Activated naive CD4-positive, alpha-beta T cell treated with anti-CD3 and anti-CD28 coated beads, Interleukin-2, amount 10 ng/mL, durations not matched to agents 7 days and 5 days (primary cell): ENCODE measurements around the gene ERBIN.
A peak's percentile ranks its signal among the peaks of the same experiment; 100 is the strongest.
"Not testable (repeated sequence)": the region's sequence is repeated elsewhere in the genome, so short reads cannot be mapped to it uniquely, and the experiment has no call there.

Experiments
- CTCF ChIA-PET: fragments of 350-600 bp; sonication (Branson Sonifier 250); formaldehyde crosslinking; loops from one replicate; lab custom pipeline; 2021; ENCODE audit warnings: antibody characterized with exemption; lab: Charles Lee
- DNase-seq: peaks from one replicate; pipeline ENCODE4 v3.0.0-alpha.2; 2020
- H3K27ac Mint-ChIP-seq: one replicate; pipeline ENCODE4 v1.8.0; 2021; ENCODE audit warnings: mild to moderate bottlenecking, moderate library complexity, mixed read lengths
- H3K27me3 Mint-ChIP-seq: one replicate; pipeline ENCODE4 v1.8.0; 2021; ENCODE audit warnings: mild to moderate bottlenecking, mixed read lengths
- H3K36me3 Mint-ChIP-seq: one replicate; pipeline ENCODE4 v1.8.0; 2021; ENCODE audit warnings: mixed read lengths
- H3K4me1 Mint-ChIP-seq: one replicate; pipeline ENCODE4 v1.8.0; 2021; ENCODE audit warnings: mixed read lengths
- H3K4me3 Mint-ChIP-seq: one replicate; pipeline ENCODE4 v1.8.0; 2021; ENCODE audit warnings: mild to moderate bottlenecking, moderate library complexity, mixed read lengths
- H3K9me3 Mint-ChIP-seq: one replicate; pipeline ENCODE4 v1.8.0; 2021; ENCODE audit warnings: mixed read lengths

The ERBIN gene

DNA sequence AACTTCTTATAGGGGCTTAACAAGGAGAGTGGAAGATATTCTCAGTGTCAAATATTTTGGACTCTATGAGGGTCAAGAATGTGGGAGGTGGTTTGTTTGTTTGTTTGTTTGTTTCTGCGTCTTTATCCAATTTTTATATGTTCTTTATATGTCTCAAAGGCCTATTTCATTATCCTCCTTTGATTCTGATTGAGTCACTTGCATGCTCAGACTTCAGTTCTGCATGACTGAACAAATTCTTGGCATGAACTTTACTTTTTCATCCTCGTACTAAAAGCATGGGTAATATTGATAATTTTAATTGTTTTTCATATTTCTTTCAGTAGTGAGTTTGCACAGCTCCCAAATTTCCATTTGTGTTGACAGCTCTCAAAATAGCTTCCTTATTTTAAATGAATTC lies 19.2 kb upstream of the ERBIN start:
- DNase-seq: no peak
- H3K4me3 Mint-ChIP-seq: no peak overlapping the region
- CTCF ChIA-PET: no interaction called here
- no peak overlapping the region for H3K27ac Mint-ChIP-seq
- H3K4me1 Mint-ChIP-seq: no peaks in the 10 kb centered on the region
- peaks cover 5% of the 10 kb centered on the region for H3K27me3 Mint-ChIP-seq
- H3K9me3 Mint-ChIP-seq: no peaks in the 10 kb centered on the region
- no peaks in the 10 kb centered on the region for H3K36me3 Mint-ChIP-seq

DNA sequence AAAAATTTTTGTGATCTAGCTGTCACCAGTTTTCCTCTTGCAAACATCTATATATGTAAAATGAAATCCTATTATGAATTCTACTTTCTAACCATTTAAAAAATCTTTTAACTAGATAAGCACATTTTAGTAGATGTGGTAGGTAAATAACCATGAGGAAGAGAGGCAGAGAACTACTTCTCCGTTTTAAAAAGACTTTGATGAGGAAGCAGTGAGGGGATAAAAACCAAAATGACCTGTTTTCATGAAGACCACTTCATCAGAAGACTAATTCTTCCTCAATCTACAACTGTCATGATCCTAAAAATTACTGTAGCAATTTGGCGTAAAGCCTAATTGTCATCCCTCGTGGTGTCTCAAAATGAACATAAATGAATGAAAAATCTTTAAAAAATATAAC lies 15.7 kb upstream of the ERBIN start:
- H3K36me3 Mint-ChIP-seq: no peaks in the 10 kb centered on the region
- CTCF ChIA-PET: no interaction called here
- H3K9me3 Mint-ChIP-seq: no peaks in the 10 kb centered on the region
- H3K27ac Mint-ChIP-seq: no peak overlapping the region
- no peak overlapping the region for H3K4me3 Mint-ChIP-seq
- H3K4me1 Mint-ChIP-seq: no peaks in the 10 kb centered on the region
- DNase-seq: no peak
- H3K27me3 Mint-ChIP-seq: peaks cover 5% of the 10 kb centered on the region

DNA sequence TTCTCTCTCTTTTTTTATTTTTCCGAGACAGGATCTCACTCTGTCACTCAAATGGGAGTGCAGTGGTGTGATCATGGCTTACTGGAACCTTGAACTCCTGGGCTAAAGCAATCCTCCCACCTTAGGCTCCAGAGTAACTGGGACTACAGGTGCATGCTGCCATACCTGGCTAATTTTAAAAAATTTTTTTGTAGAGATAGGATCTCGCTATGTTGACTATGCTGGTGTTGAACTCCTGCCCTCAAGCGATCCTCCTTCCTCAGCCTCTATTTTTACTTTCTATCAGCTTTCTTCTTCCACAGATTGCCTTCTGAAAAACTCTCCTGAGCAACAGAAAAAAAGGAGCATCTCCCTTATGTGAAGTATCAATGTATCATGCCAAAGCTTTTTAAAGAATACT lies 14.1 kb upstream of the ERBIN start:
- Mint-ChIP-seq H3K4me3 (no peak overlapping the region), H3K36me3 (no peaks in the 10 kb centered on the region), H3K27me3 (peaks cover 5% of the 10 kb centered on the region), H3K9me3 (no peaks in the 10 kb centered on the region), H3K4me1 (no peaks in the 10 kb centered on the region), H3K27ac (no peak overlapping the region)
- no peak for DNase-seq
- CTCF ChIA-PET: no interaction called here

DNA sequence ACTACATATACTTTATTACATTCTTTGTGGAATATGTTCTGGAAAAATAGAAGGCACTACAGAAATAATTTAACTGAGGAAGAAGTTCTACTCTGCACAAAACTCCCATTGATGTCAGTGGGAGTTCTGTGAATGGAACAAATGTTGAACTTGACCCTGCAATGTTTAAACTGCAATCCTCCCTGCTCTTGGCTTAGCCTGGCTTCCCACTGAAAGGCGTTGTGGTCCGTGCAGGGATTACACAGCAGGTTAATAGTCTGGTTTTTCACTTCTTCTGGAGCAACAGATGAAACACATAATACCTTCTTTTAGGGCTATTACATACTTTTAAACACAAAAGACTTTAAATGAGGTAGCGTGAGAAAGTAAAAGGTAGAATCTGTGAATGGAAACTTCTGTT lies 12.9 kb upstream of the ERBIN start:
- Mint-ChIP-seq H3K27me3 (peaks cover 10% of the 10 kb centered on the region), H3K9me3 (no peaks in the 10 kb centered on the region), H3K4me3 (no peak overlapping the region), H3K36me3 (no peaks in the 10 kb centered on the region), H3K4me1 (no peaks in the 10 kb centered on the region), H3K27ac (no peak overlapping the region)
- CTCF ChIA-PET: interaction anchor here (0.6 kb wide), 1 partner anchor 94 kb away, joined by 5 read pairs; no protein-coding TSS in a partner anchor
- no peak for DNase-seq

DNA sequence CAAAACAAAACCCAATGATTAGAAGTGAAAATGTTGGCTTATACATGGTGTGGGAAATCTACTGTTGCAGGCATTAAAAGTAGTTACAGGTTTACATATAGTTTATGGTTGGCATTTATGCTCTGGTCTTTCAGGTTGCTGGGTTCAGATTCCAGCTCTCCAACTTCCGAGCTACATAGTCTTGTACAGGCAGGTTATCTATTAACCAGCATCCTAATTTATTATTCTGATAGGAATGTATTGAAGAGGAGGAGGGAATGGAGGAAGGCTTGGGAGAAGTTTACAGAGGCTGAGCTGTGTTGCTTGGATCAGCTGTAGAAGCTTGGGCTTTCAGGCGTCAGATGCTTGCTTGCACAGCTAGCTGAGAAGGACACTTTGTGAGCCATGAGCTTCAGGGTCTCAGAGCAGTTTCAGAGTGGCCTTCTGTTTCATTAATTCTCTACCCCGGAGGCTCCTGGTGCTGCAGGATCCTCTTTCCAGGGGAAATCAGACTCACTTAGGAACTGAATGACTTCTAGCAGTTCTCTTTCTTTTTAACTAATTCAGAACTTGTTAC lies 11.7 kb upstream of the ERBIN start:
- CTCF ChIA-PET: no interaction called here
- H3K36me3 Mint-ChIP-seq: no peaks in the 10 kb centered on the region
- H3K9me3 Mint-ChIP-seq: no peaks in the 10 kb centered on the region
- no peak for DNase-seq
- peaks cover 14% of the 10 kb centered on the region for H3K27me3 Mint-ChIP-seq
- no peaks in the 10 kb centered on the region for H3K4me1 Mint-ChIP-seq
- H3K4me3 Mint-ChIP-seq: no peak overlapping the region
- H3K27ac Mint-ChIP-seq: no peak overlapping the region

DNA sequence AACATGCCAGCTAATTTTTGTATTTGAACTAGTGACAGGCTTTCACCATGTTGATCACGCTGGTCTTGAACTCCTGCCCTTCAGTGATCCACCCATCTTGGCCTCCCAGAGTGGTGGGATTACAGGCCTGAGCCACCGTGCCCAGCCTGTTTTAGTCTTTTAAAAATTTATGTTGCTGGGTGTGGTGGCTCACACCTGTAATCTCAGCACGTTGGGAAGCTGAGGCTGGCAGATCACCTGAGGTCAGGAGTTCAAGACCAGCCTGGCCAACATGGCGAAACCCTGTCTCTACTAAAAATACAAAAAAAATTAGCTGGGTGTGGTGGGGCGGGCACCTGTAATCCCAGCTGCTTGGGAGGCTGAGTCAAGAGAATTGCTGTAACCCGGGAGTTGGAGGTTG lies 10.7 kb upstream of the ERBIN start:
- DNase-seq, H3K9me3 Mint-ChIP-seq, CTCF ChIA-PET: not testable (repeated sequence)

DNA sequence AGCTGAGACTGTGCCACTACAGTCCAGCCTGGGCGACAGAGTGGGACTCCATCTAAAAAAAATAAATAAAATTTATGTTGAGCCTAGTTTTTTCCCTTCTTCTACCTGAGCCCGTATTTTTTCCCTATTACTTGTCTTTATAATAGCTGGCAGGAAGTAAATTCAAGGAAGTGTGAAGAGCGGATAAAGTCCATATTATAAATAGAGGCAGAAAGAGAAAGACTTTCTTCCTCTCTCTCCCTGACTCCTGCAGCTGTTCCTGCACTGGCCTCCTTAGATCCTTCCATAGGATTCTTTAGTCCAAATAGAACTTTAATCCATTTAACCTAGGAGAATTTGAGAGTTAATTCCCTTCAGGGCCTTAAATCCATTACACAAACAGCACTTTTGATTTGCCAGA lies 10.3 kb upstream of the ERBIN start:
- H3K27me3 Mint-ChIP-seq: peaks cover 14% of the 10 kb centered on the region
- no peak overlapping the region for H3K4me3 Mint-ChIP-seq
- no peaks in the 10 kb centered on the region for H3K36me3 Mint-ChIP-seq
- H3K27ac Mint-ChIP-seq: no peak overlapping the region
- CTCF ChIA-PET: no interaction called here
- no peaks in the 10 kb centered on the region for H3K9me3 Mint-ChIP-seq
- no peak for DNase-seq
- no peaks in the 10 kb centered on the region for H3K4me1 Mint-ChIP-seq

More for the DNA sequence above, 10.7 kb upstream of the ERBIN start:
- H3K4me3 Mint-ChIP-seq, H3K36me3 Mint-ChIP-seq, H3K27ac Mint-ChIP-seq, H3K4me1 Mint-ChIP-seq: not testable (repeated sequence)
- H3K27me3 Mint-ChIP-seq: peaks cover 14% of the 10 kb centered on the region

DNA sequence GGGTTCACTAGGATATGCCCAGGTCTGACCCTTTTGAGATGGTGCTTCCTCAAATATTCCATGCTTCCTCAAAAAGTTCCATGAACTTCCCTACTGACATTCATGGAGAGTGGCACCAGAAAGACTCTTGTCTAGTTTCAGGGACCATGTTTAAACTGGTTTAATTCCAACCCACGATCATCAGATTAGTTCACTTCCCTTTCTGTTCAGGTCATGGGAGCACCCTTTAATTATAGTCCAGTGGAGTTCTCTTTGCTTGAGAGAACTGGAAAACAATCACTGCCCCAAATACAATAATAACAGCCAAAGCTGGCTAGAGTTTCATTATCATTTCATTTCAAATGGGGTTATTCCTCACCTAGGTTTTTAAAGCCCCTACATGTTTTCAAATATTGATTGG lies 9.7 kb upstream of the ERBIN start:
- H3K4me3 Mint-ChIP-seq: no peak overlapping the region
- peaks cover 13% of the 10 kb centered on the region for H3K27me3 Mint-ChIP-seq
- DNase-seq: no peak
- no peaks in the 10 kb centered on the region for H3K4me1 Mint-ChIP-seq
- no peak overlapping the region for H3K27ac Mint-ChIP-seq
- CTCF ChIA-PET: no interaction called here
- H3K9me3 Mint-ChIP-seq: no peaks in the 10 kb centered on the region
- no peaks in the 10 kb centered on the region for H3K36me3 Mint-ChIP-seq

DNA sequence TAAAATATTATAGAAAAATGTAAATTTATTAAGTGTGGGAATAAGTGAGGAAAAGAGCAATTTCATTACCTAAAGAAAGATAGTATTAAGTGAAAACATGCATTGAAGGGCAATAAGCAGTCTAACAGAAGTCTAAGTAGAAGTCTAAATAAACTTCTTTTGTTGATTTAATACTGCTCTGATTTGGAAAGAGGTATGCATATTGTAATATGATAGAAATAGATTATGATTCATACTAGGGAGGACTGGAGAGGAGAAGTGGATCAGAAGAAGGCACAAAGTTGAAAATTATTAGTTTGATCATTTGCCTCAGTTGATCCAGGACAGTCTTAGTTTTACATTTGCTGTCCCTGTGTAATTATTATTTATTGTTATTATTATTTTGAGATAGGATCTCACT lies 6.6 kb upstream of the ERBIN start:
- no peak overlapping the region for H3K27ac Mint-ChIP-seq
- peaks cover 19% of the 10 kb centered on the region for H3K27me3 Mint-ChIP-seq
- DNase-seq: no peak
- H3K36me3 Mint-ChIP-seq: no peaks in the 10 kb centered on the region
- H3K4me1 Mint-ChIP-seq: peaks cover 12% of the 10 kb centered on the region
- CTCF ChIA-PET: no interaction called here
- H3K4me3 Mint-ChIP-seq: no peak overlapping the region
- H3K9me3 Mint-ChIP-seq: no peaks in the 10 kb centered on the region

DNA sequence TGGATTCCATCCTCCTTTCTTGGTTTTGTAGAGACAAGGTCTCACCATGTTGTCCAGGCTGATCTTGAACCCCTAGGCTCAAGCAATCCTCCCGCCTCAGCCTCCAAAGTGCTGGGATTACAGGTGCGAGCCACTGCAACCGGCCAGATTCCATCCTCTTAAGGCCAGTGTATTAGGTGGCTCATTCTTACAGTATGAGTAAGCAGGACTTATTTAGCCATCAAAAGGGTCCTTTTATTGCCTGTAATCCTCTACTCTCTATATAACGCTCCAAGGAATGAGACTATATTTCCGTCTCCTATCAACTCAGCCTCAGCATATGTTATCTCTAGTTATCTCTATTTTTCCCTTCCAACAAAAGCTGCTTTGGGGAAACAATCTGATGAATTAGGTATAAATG lies 3.0 kb upstream of the ERBIN start:
- Mint-ChIP-seq H3K36me3 (peaks cover 8% of the 10 kb centered on the region), H3K4me3 (no peak overlapping the region), H3K27ac (no peak overlapping the region), H3K9me3 (no peaks in the 10 kb centered on the region), H3K27me3 (peaks cover 25% of the 10 kb centered on the region), H3K4me1 (peaks cover 16% of the 10 kb centered on the region)
- CTCF ChIA-PET: no interaction called here
- no peak for DNase-seq

DNA sequence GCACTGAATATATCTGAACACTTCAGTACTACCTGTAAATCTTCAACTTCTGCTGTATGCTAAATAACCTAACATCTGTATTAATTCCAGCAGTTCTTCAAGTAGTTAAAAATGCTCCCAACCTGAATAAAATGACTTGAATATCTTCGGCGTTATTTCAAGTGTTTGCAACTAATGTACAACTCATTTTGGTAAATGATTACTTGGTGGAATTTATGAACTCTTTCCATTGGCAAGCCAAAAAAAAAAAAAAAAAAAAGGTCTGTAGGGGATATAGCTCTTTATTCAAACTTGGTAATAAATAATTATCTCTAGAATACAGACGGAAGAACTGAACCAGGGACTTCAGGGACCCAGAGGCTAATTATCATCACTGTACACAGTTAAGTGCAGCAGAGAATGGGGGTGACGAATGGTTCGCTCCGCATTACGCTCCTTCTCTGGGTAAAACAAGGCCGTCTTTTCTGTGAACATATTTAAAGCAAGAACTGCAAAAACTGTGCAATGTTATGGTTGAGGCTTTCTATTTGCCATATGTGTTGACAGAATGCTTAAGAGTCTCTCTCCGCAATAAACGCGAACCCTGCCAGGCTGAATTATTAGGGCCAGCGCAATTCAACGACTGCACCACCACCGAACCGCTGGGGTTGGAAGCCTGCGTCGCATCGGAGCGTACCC lies 1.9 kb upstream of the ERBIN start:
- H3K27me3 Mint-ChIP-seq: peaks cover 19% of the 10 kb centered on the region
- H3K4me1 Mint-ChIP-seq: peaks cover 22% of the 10 kb centered on the region
- H3K9me3 Mint-ChIP-seq: no peaks in the 10 kb centered on the region
- peak overlapping the region; percentile 79 for H3K4me3 Mint-ChIP-seq
- no peak for DNase-seq
- H3K27ac Mint-ChIP-seq: peak overlapping the region; percentile 95
- H3K36me3 Mint-ChIP-seq: peaks cover 9% of the 10 kb centered on the region
- CTCF ChIA-PET: interaction anchor here (0.7 to 2.2 kb wide), 4 partner anchors 75 to 163 kb away, joined by 3 to 9 read pairs (median 3); no protein-coding TSS in a partner anchor

DNA sequence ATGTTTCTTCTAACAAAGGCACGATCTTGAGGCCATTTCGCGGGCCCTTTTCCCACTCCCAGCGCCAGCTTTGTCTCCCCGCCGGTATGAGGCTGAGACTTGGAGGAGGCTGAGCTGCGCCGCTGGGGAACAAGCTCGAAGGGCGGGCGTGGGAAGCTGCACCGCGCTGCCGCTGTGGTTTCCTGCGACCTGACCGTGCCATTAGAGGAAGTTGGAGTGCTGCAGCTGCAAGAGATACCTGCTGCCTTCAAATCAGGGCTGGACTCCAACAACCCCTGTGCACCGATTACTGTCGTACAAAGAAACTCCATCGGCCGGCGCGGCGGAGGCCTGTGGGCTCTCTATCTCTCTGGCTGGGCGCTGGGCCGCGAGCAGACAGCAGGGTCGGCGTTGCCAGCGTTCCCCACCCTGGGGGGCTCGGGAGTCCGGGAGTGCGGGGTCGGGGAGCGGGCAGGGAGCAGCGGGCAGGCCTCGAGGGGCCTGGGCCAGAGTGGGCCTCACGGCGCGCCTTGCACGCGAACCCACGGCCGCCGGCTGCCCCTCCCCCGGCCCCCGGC lies 1.3 kb upstream of the ERBIN start:
- Mint-ChIP-seq H3K4me1 (peaks cover 28% of the 10 kb centered on the region), H3K27me3 (peaks cover 19% of the 10 kb centered on the region), H3K36me3 (peaks cover 16% of the 10 kb centered on the region), H3K9me3 (no peaks in the 10 kb centered on the region), H3K4me3 (peak overlapping the region; percentile 79), H3K27ac (peak overlapping the region; percentile 95)
- peak; percentile 81 for DNase-seq
- CTCF ChIA-PET: interaction anchor here (1.2 to 2.2 kb wide), 2 partner anchors 121 to 164 kb away, joined by 3 to 9 read pairs; no protein-coding TSS in a partner anchor

DNA sequence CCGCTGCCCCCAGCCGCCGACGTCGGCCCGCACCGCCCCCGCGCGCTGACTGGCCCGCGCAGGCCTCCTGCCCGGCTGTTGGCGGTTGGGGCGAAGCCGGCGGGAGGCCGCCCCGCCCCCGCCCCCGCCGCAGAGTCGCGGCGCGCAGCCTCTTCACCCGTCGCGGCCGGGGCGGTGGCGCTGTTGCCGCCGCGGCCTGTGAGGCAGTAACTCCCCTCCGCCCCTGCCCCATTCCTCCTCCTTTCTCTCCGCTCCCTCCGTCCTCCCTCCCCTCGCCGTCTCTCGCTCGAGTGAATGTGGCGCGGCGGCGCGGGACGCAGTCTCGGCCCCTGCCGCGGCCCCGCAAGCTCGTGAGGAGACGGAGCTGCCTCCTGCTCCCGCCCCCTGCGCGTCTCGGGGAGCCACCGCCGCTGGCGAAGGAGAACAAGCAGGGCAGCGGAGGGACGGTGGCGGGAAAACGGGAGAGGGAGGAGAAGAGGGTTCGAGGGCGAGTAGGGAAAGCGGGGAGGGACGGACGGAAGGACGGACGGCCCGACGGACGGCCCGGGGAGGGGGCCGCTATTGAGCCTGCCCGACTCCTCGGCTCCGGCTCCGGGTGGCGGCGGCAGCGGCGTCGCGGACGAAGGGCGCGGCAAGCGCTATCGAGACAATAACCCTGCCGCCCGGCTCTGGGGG lies 637 bp upstream of the ERBIN start:
- peaks cover 19% of the 10 kb centered on the region for H3K27me3 Mint-ChIP-seq
- H3K36me3 Mint-ChIP-seq: peaks cover 19% of the 10 kb centered on the region
- peak overlapping the region; percentile 91 for H3K4me3 Mint-ChIP-seq
- peak; percentile 84 for DNase-seq
- H3K27ac Mint-ChIP-seq: peak overlapping the region; percentile 98
- H3K4me1 Mint-ChIP-seq: peaks cover 32% of the 10 kb centered on the region
- CTCF ChIA-PET: interaction anchor here (2.2 kb wide), 1 partner anchor 164 kb away, joined by 9 read pairs; no protein-coding TSS in a partner anchor
- H3K9me3 Mint-ChIP-seq: no peaks in the 10 kb centered on the region

DNA sequence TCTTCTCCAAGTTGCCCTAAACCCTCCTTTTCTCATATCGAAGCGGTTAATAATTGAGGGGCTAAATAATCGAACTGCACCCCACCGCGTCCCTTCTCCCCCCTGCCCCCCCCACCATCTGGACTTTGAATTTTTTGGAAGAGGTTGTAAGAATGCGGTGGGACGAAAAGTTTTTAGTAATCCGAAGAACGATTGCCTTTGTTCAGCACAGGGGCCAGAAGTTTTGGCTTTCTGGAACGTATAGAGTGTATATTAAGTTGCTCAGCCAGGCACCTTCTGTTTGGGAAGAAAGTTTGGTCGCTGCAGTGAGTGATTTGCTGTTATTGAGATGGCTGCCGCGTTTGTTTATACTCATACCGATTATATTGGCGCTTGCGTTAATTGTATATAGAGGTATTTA lies 518 bp downstream of the ERBIN start:
- Mint-ChIP-seq H3K4me1 (peaks cover 37% of the 10 kb centered on the region), H3K27ac (peak overlapping the region; percentile 99), H3K36me3 (peaks cover 26% of the 10 kb centered on the region), H3K4me3 (peak overlapping the region; percentile 100), H3K9me3 (no peaks in the 10 kb centered on the region), H3K27me3 (peaks cover 15% of the 10 kb centered on the region)
- DNase-seq: peak; percentile 25
- CTCF ChIA-PET: interaction anchor here (2.2 kb wide), 1 partner anchor 165 kb away, joined by 9 read pairs; no protein-coding TSS in a partner anchor
